HG03469 (cell line): ENCODE measurements around the gene SHROOM1.
"Not testable (repeated sequence)": the region's sequence is repeated elsewhere in the genome, so short reads cannot be mapped to it uniquely, and the experiment has no call there.

Source experiments
- ATAC-seq: cut with Tn5 transposase; IDR thresholded peaks from one replicate; pipeline ENCODE4 v1.9.1; 2021; ENCODE audit warnings: mild to moderate bottlenecking, moderate library complexity, moderate number of reproducible peaks; ENCODE audit not compliant: unreplicated experiment

The SHROOM1 gene

GRCh38 chr5:132808448-132808847 lies 22.0 kb downstream of the SHROOM1 start:
- ATAC-seq = no peak

- no peak for ATAC-seq
Measured at GRCh38 chr5:132807163-132807838, 23.1 kb downstream of the SHROOM1 start.

- ATAC-seq = not testable (repeated sequence)
Measured at GRCh38 chr5:132806804-132807162, 23.7 kb downstream of the SHROOM1 start.

- not testable (repeated sequence) for ATAC-seq
Measured at GRCh38 chr5:132805872-132806271, 24.6 kb downstream of the SHROOM1 start.

- ATAC-seq = not testable (repeated sequence)
Measured at GRCh38 chr5:132804219-132804618, 26.2 kb downstream of the SHROOM1 start.

GRCh38 chr5:132802685-132803066 lies 27.8 kb downstream of the SHROOM1 start:
- not testable (repeated sequence) for ATAC-seq

GRCh38 chr5:132802044-132802684 lies 28.3 kb downstream of the SHROOM1 start:
- no peak for ATAC-seq

- ATAC-seq = no peak
Measured at GRCh38 chr5:132800545-132800944, 29.9 kb downstream of the SHROOM1 start.

- ATAC-seq = no peak
Measured at GRCh38 chr5:132799392-132799791, 31.1 kb downstream of the SHROOM1 start.

GRCh38 chr5:132797651-132798050 lies 32.8 kb downstream of the SHROOM1 start:
- ATAC-seq = no peak

GRCh38 chr5:132791026-132791425 lies 39.4 kb downstream of the SHROOM1 start:
- ATAC-seq = no peak

GRCh38 chr5:132790201-132790865 lies 40.1 kb downstream of the SHROOM1 start:
- no peak for ATAC-seq

GRCh38 chr5:132788990-132789886 lies 41.2 kb downstream of the SHROOM1 start:
- no peak for ATAC-seq

GRCh38 chr5:132788508-132788907 lies 41.9 kb downstream of the SHROOM1 start:
- no peak for ATAC-seq

GRCh38 chr5:132787076-132787475 lies 43.4 kb downstream of the SHROOM1 start:
- no peak for ATAC-seq

- ATAC-seq = no peak
Measured at GRCh38 chr5:132785864-132786263, 44.6 kb downstream of the SHROOM1 start.

GRCh38 chr5:132785365-132785764 lies 45.1 kb downstream of the SHROOM1 start:
- no peak for ATAC-seq

- ATAC-seq = no peak
Measured at GRCh38 chr5:132782101-132782500, 48.3 kb downstream of the SHROOM1 start.

GRCh38 chr5:132781029-132781428 lies 49.4 kb downstream of the SHROOM1 start:
- no peak for ATAC-seq

GRCh38 chr5:132780577-132780976 lies 49.9 kb downstream of the SHROOM1 start:
- no peak for ATAC-seq

- ATAC-seq = no peak
Measured at GRCh38 chr5:132779961-132780360, 50.5 kb downstream of the SHROOM1 start.
